NCI-H2227 (cell line): Measurements from ENCODE around the gene AGER.
"Not testable (repeated sequence)": the region's sequence is repeated elsewhere in the genome, so short reads cannot be mapped to it uniquely, and the experiment has no call there.

Source experiments
- DNase-seq: peaks from one replicate; lab custom pipeline; 2025; ENCODE audit not compliant: unreplicated experiment; lab: John Stamatoyannopoulos, UW

The AGER gene

GRCh38 chr6:32151181-32151862, 32.7 kb downstream of the AGER start:
- DNase-seq = no peak

- no peak for DNase-seq
Observed at GRCh38 chr6:32149932-32150870, 33.9 kb downstream of the AGER start.

GRCh38 chr6:32149092-32149755, 34.8 kb downstream of the AGER start:
- no peak for DNase-seq

- DNase-seq = no peak
Observed at GRCh38 chr6:32148289-32149091, 35.6 kb downstream of the AGER start.

- no peak for DNase-seq
Observed at GRCh38 chr6:32147401-32148132, 36.5 kb downstream of the AGER start.

GRCh38 chr6:32146687-32147086, 37.4 kb downstream of the AGER start:
- no peak for DNase-seq

- DNase-seq = no peak
Observed at GRCh38 chr6:32146287-32146686, 37.8 kb downstream of the AGER start.

GRCh38 chr6:32144238-32144637, 39.8 kb downstream of the AGER start:
- not testable (repeated sequence) for DNase-seq

- DNase-seq = no peak
Observed at GRCh38 chr6:32140420-32141046, 43.5 kb downstream of the AGER start.

- no peak for DNase-seq
Observed at GRCh38 chr6:32139590-32139989, 44.5 kb downstream of the AGER start.

- DNase-seq = no peak
Observed at GRCh38 chr6:32137454-32137853, 46.6 kb downstream of the AGER start.

GRCh38 chr6:32133786-32134185, 50.3 kb downstream of the AGER start:
- DNase-seq = no peak

GRCh38 chr6:32132110-32132509, 51.9 kb downstream of the AGER start:
- no peak for DNase-seq

- DNase-seq = no peak
Observed at GRCh38 chr6:32131439-32131948, 52.6 kb downstream of the AGER start.
